GM19372 (cell line): ENCODE results near the gene ADGRE2.
A peak's percentile ranks its signal among the peaks of the same experiment; 100 is the strongest.

ENCODE experiments used
- ATAC-seq: cut with Tn5 transposase; IDR thresholded peaks from one replicate; pipeline ENCODE4 v1.9.1; 2021; ENCODE audit warnings: mild to moderate bottlenecking, low read depth, moderate library complexity; ENCODE audit not compliant: unreplicated experiment

The ADGRE2 gene

DNA sequence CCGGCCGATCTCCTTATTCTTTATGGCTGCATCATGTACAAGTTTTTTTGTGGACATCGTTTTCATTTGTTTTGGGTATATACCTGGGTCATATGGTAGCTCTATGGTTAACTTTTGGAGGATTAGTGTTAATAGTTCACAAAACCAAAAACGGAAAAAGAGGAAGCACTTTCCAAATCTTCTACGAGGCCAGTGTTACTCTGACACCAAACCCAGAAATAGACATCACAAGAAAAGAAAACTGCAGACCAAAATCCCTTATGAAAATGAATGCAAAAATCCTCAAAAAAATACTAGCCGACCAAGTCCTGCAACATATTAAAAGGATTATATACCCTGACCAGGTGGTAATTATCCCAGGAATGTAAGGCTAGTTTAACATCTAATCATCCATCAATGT, 29.8 kb downstream of the ADGRE2 start:
- no peak for ATAC-seq

DNA sequence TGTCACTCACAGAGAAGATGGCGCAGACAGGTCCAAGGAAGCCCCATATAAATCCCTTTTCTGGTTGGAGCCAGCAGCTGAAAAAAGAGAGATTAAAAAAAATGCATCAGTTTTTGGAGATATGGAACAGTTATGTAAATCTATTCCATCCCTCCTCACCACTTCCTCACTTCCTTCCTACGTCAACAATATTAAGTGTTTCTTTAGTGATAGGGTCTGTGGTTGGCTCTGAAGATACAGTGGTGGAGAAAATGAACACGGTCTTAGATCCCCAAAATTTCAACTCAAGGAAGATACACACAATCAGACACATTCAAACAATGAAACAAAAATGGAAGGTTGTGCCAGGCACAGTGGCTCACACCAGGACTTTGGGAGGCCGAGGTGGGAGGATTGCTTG, 31.5 kb downstream of the ADGRE2 start:
- no peak for ATAC-seq

DNA sequence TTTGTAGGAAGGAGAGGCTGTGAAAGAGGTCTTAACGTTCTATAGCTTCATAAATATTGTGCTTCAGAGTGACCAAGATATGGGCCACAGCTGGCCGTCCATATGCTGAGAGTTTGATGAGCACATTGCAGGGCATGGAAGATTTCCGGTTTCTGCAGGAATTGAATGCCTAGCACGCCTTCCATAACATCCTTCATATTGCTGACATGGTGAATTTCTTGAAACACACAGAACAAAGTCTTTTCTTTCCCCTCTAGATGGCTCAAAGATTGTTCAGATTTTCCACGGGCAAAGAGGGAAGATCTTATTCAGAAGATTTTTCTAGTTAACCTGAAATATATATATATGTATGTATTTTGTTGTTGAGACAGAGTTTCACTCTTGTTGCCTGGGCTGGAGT, 42.4 kb downstream of the ADGRE2 start:
- ATAC-seq, result no peak

DNA sequence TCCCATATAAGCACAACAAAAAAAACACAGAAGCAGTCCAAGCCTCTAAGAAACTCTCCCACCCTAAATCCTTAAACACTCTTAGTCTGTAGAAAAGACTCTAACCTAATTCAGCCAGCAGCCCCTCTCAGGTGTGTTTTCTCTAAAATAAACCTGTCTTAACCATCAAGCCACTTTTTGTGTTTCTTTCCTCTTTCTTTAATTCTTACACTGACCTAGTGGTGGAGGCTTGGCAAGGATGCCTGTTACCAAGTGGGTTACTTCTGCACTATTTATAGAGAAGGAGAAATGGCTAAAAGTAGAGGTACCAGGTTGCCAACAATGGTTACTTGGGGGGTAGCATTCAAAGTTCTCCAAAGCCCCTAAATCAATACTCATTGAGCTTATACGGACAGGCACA, 44.8 kb downstream of the ADGRE2 start:
- ATAC-seq, result no peak

DNA sequence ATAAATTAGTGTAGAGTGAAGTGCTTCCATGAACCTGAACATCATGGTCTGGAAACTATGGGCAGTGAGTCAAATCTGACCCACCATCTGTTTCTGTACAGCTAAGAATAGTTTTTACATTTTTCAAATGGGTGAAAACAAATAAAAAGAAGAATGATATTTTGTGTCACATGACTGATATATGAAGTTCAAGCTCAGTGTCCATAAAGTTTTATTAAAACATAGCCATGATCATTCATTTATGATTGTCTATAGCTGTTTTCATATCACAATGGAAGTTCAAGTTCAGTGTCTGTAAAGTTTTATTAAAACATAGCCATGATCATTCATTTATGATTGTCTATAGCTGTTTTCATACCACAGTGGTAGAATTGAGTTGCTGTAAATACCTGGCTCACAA, 45.9 kb downstream of the ADGRE2 start:
- no peak for ATAC-seq

DNA sequence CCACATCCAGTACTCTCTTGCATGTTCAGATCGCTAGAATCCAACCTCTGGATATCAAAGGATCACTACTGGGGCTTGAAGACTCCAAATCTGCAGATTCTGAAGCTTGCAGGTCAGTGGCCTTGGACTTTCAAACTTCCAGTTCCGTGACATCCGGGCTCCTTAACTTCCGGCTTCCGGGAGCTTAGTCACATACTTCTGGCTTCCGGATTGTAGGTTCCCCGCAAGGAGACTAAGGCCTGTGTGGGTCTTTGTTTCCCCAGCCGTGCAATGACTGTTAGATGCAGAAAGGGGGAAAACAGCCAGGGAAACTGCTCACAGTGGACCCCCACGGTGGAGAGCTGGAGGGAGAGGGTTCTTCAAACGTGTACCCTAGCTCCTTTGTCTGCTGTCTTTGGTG, 47.2 kb downstream of the ADGRE2 start:
- no peak for ATAC-seq

DNA sequence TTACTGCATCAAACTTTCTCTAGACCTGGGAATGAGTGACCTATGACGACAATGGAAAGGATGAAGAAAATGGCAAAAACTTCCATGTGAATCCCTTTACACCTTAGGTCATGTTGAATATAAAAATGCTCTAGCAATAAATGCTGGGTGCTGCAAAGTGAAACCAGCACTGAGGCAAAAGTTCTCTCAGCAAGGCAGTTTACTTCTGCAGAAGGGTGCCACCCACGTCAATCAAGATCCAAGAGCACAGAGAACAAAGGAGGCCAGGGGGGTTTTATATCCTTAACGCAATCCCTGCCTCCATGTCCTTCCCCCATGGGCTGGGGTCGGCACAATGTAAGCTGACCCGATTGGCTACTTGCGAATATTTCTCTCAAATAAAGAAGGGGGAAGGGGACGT, 49.8 kb downstream of the ADGRE2 start:
- no peak for ATAC-seq

DNA sequence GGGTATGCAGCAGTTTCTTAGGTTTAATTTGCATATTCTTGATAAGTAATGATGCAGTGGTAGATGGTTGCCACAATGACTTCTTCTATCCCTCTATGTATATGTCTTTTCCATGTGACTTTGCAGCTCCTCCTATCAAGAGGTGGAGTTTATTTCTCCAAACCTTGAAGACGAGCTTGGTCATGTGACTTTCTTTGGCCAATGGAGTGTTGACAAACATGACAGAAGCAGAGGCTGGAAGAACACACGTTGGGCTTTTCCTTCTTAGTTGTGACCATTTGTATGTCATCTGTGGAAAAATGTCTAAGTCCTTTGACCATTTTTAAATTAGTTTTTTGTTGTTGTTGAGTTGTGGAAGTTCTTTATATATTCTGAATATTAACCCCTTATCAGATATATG, 56.2 kb downstream of the ADGRE2 start:
- ATAC-seq, result no peak

DNA sequence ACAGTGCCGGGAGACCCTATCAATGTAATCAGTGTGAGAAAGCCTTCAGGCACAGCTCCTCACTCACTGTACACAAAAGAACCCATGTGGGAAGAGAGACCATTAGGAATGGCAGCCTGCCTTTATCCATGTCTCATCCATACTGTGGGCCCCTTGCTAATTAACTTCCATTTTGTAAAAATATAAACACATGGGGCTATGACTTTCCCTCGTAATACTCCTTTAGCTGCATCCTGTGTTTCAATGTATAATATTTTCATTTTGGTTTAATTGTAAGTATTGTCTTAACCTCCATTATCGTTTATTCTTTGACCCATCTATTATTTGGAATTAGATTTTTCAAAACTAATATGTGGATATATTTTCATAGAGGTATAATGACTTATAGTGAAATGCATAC, 59.2 kb downstream of the ADGRE2 start:
- ATAC-seq, result no peak

DNA sequence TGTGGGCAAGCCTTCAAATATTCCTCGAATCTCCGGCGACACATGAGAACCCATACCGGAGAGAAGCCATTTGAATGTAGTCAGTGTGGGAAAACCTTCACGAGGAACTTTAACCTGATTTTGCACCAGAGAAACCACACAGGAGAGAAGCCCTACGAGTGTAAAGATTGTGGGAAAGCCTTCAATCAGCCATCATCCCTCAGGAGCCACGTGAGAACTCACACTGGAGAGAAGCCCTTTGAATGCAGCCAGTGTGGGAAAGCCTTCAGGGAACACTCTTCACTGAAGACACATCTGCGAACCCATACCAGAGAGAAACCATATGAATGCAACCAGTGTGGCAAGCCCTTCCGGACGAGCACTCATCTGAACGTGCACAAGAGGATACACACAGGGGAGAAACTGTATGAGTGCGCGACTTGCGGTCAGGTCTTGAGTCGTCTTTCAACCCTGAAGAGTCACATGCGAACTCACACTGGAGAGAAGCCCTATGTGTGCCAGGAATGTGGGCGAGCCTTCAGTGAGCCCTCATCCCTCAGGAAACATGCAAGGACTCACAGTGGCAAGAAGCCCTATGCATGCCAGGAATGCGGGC, 59.7 kb downstream of the ADGRE2 start:
- no peak for ATAC-seq

DNA sequence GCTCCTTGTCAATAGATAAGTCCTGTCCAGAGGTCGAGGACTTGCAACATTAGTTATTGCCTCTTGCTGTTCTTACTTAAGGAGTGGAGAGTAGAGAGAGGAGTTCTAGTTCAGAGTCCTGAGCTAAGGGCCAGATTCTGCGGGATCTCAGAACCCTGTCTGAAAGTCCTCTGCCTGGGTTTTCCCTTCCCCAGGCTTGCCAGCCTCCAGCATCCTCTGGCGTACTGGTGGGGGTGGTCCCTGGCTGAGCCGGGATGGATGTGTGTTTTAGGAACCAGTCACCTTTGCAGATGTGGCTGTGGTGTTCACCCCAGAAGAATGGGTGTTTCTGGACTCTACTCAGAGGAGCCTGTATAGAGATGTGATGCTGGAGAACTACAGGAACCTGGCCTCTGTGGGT, 62.5 kb downstream of the ADGRE2 start:
- ATAC-seq, result no peak

DNA sequence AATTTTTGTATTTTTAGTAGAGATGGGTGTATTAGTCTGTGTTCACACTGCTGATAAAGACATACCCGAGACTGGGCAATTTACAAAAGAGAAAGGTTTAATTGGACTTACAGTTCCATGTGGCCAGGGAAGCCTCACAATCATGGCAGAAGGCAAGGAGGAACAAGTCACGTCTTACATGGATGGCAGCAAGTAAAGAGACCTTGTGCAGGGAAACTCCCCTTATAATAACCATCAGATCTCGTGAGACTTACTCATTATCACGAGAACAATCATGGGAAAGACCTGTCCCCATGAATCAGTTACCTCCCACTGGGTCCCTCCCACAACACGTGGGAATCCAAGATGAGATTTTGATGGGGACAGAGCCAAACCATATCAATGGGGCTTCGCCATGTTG, 73.9 kb downstream of the ADGRE2 start:
- no peak for ATAC-seq

DNA sequence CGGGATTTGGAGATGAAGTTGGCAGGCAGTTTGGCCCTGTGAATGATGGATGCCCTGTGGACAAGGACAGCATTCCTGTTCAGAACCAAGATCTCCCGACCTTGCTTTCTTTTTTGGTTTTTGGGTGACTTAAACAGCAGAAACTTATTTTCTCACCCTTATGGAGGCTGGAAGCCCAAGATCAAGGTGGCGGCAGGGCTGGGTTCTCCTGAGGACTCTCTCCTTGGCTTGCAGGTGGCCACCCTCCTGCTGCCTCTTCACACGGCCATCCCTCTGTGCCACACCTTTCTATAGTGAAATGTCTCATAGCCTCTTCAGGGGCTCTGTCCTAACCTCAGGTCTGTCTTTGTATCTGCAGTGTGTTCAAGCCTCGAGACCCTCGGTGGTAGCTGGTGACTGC, 74.5 kb downstream of the ADGRE2 start:
- ATAC-seq, result no peak

DNA sequence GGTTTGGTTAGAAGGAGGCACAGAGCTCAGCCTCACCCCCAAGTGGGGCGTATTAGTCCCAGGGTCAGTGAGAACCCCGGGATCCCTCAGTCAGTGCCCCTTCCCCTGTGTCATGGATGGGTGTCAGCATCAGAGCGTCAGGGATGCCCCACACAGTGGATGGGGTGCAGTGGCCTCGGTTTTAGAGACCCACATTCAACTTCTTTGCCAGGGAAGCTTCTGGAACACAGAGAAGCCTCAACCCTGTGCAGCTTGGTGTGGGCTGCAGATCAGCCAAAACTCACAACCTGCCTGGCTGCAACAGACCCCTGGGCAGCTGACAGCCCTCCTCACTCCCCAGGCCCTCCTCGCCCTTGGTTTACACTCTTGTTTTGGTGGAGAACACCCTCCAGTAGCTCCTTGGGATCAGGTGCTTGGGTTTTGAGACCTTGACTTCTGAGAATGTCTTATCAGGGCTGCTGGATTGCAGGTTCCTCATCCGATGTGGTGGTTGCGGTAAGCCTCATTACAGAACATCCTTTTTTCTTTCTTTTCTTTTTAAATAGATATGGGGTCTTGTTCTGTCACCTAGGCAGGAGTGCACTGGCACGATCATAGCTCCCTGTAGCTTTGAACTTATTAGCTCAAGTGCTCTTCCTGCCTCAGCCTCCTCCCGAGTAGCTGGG, 77.5 kb downstream of the ADGRE2 start:
- no peak for ATAC-seq

DNA sequence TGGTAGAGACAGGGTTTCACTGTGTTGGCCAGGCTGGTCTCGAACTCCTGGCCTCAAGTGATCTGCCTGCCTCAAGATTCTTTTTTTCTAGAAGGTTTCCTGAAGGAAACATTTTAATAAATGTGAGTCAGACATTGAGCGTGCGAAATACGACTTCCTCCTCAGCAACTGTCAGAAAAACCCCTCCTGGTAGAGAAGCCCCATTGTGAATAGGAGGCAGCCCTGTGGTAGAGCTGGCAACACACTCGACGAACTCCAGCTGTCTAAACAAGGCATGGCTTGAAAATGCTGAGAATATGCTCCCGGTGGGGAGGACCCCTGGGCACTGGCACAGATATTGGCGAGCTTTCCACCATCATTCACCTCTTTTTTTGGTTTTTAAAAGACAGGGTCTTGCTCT, 78.7 kb downstream of the ADGRE2 start:
- no peak for ATAC-seq

DNA sequence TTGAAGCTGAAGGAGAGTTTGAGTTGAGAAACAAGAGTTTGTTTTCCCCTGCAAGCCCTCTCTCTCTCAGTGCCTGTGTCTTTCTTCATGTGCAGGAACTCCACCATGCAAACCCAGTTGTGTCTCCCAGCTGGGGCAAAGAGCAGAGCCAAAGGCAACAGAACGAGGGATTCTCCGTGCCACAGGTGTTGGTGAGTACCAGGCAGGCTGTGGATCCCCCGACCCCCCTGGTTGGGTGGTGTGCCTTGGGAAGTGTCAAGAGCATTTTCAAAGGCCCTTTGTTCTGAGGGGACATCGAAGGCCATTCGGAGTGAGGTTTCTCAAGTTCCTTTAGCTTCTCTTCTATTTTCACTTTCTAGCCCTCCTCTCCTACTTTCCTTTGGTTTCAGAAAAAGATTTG, 82.9 kb downstream of the ADGRE2 start:
- ATAC-seq, result no peak

DNA sequence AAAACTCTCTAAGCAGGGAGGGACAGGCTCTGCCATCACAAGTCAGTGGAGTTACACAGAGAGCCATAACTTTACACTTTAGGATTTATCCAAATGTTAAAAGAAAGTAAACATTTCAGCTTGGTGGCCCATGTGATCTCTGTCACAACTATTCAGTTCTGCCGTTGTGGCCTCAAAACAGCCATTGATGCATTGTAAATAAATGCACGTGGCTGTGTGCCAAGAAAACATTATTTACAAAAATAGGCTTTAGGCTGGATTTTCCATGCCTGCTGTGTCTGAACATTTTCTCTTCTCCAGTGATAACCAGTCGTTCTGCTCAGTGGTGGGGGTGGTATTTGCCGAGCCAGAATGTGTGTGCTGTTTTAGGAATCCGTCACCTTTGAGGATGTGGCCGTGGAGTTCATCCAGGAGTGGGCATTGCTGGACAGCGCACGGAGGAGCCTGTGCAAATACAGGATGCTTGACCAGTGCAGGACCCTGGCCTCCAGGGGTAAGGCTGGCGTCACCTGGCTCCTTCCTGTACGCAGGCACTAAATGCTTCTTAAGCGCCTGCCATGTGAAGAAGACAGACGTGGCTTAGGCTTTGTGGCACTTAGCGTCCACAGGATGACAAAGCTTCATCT, 83.6 kb downstream of the ADGRE2 start:
- ATAC-seq, result no peak

DNA sequence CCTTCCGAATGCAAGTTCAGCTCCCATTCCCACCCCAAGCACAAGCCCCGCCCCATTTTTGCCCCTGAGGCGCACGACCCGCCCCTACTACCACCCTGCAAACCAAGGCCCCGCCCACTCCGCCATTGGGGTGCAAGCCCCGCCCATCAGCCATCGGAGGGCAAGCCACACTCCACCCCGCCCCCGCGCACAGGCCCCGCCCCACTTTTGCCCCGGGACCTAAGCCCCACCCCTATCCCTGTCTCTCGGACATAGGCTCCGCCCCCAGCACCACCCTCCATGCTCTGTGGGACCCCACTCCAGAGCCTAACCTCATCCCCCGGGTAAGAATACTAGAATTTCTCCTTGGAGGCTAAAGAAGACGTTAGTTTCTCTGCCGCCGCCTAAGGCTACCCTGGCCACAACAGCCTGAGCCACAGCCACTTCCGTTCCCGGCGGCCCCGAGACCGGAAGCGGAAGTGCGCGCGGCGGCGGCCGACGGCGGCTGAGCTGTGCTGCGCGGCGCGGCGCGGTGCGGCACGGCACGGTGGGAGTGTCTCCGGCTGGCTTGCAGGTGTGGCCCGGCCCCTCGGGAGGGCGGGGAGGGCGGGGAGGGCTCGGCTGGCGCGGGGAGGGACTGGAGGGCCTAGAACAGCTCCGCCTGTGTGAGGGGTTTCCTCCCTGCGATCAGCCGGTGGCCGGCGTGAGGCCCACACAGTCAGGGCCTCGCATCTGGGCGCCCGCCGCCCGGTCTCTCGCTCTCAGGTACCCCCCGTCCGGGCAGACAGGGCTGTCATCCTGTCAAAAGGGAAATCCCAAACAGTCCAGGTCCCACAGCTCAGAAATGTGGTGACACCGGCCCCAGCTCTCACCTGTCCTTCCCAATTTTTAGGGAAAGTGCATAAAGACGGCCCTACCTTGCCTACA, 88.5 kb downstream of the ADGRE2 start, which contains the start of gene ZNF333:
TSS of gene ZNF333 (plus strand) at position 451 of the 906 bp plus-strand sequence. CDS start 3,444 bp downstream, outside the sequence.
- peak; percentile 90 for ATAC-seq

DNA sequence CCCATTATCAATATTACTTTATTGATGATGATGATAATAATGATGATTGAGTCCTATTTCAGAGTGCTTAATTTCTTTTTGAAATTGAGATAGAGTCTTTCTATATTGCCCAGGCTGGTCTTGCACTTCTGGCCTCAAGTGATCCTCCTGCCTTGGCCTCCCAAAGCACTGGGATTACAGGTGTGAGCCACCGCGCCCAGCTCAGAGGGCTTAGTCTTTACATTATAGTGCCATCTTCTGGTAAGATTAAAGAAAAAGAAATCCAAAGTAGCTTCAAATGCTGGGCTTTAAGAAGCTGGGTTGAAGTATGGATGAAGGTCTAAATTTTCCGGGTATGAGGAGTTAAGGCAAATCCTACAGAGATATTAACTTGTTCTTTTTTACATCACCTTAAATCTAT, 91.9 kb downstream of the ADGRE2 start:
- ATAC-seq, result no peak

DNA sequence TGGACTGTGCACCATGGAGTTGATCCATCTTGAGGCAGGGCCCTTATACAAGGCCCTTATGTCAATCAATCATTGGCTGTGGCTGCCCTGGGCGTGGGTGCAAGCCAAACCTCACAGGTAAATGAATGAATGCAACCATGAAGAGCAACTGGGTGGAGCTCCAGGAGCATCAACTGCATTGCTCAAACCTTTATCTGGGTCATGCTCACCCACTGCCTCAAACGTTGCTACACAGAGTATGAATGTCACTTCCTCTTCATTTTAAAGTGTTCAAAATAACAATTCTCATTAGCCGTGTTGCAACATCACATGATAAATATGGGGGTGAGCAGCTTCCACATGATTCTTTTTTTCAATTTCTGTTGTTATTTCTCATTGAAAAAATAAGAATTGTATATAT, 94.9 kb downstream of the ADGRE2 start:
- ATAC-seq, result no peak
